MM.1S (cell line): Measurements from ENCODE around the gene BTBD6.

Experiments used
- DNase-seq: peaks from one replicate; pipeline ENCODE4 v3.0.0-alpha.2; 2015
- H2AFZ ChIP-seq: fragments of 300-600 bp; sonication (generic); 2 replicates; pipeline ENCODE4 v1.6.0; 2016; ENCODE audit warnings: antibody characterized with exemption, low read length
- H3F3A ChIP-seq: fragments of 300-600 bp; sonication (generic); 2 replicates; pipeline ENCODE4 v1.6.1; 2016; ENCODE audit warnings: mild to moderate bottlenecking, antibody characterized with exemption, low read length, moderate library complexity, mixed read lengths; ENCODE audit not compliant: insufficient read depth
- H3K27ac ChIP-seq: fragments of 300-600 bp; sonication (generic); 2 replicates; pipeline ENCODE4 v1.5.1; 2016; ENCODE audit warnings: mild to moderate bottlenecking, low read length
- H3K27me3 ChIP-seq: fragments of 300-600 bp; sonication (generic); replicated peaks from 2 replicates; pipeline ENCODE4 v1.6.0; 2016; ENCODE audit warnings: low read length; ENCODE audit not compliant: insufficient read depth
- H3K36me3 ChIP-seq: fragments of 300-600 bp; sonication (generic); replicated peaks from 2 replicates; pipeline ENCODE4 v1.6.1; 2016; ENCODE audit warnings: mild to moderate bottlenecking, low read length, mixed read lengths; ENCODE audit not compliant: insufficient read depth
- H3K4me1 ChIP-seq: fragments of 300-600 bp; sonication (generic); 2 replicates; pipeline ENCODE4 v1.6.1; 2016; ENCODE audit warnings: low read length, mixed read lengths
- H3K4me2 ChIP-seq: fragments of 300-600 bp; sonication (generic); 2 replicates; pipeline ENCODE4 v1.6.0; 2016; ENCODE audit warnings: low read depth, low read length
- H3K4me3 ChIP-seq: fragments of 300-600 bp; sonication (generic); 2 replicates; pipeline ENCODE4 v1.5.1; 2016; ENCODE audit warnings: low read length, mixed read lengths
- H3K79me2 ChIP-seq: fragments of 300-600 bp; sonication (generic); 2 replicates; pipeline ENCODE4 v1.6.1; 2016; ENCODE audit warnings: mixed run types, low read length, mixed read lengths
- H3K9ac ChIP-seq: fragments of 300-600 bp; sonication (generic); 2 replicates; pipeline ENCODE4 v1.6.1; 2016; ENCODE audit warnings: low read length, mixed read lengths
- H3K9me2 ChIP-seq: fragments of 300-600 bp; sonication (generic); replicated peaks from 2 replicates; pipeline ENCODE4 v1.6.1; 2016; ENCODE audit warnings: mild to moderate bottlenecking, low read length, mixed read lengths; ENCODE audit not compliant: insufficient read depth
- H3K9me3 ChIP-seq: fragments of 300-600 bp; sonication (generic); replicated peaks from 2 replicates; pipeline ENCODE4 v1.6.1; 2016; ENCODE audit warnings: mild to moderate bottlenecking, low read length, mixed read lengths; ENCODE audit not compliant: insufficient read depth
- H4K20me1 ChIP-seq: fragments of 300-600 bp; sonication (generic); 2 replicates; pipeline ENCODE4 v1.6.1; 2016; ENCODE audit warnings: mild to moderate bottlenecking, low read length, moderate library complexity, mixed read lengths; ENCODE audit not compliant: insufficient read depth
- EZH2 ChIP-seq: fragments of 300-600 bp; sonication (generic); optimal IDR thresholded peaks from 2 replicates; pipeline ENCODE3; 2017; ENCODE audit warnings: low read depth, mild to moderate bottlenecking, antibody characterized with exemption, low read length, mixed read lengths
- EZH2phosphoT487 ChIP-seq: fragments of 300-600 bp; sonication (generic); IDR thresholded peaks from 2 replicates; pipeline ENCODE4 v1.6.1; 2018; ENCODE audit warnings: antibody characterized with exemption, low read length
- TF ChIP-seq, protein P1 (sequence below): fragments of 300-600 bp; sonication (generic); IDR thresholded peaks from 2 replicates; pipeline ENCODE4 v1.5.1; 2016; ENCODE audit warnings: antibody characterized with exemption, low read length, mixed read lengths

The BTBD6 gene

DNA sequence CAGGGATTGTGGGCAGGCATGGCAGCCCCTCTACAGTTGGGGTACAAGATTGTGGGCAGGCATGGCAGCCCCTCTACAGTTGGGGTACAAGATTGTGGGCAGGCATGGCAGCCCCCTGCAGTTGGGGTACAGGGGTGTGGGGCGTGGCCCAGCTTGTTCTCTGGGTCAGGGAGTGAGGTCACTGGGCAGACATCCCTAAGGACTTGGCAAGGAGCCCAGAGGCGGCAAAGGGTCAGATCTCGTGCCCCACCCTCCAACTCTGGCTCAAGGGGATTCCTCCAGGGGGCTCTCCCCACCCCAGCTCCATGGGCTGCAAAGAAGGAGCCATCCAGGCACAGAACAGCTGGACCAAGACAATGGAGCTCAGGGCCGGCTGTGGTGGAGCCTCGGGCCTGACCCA lies 41.5 kb upstream of the BTBD6 start:
- Histone ChIP-seq H2AFZ (no peak overlapping the region), H3K27me3 (peaks cover 8% of the 10 kb centered on the region), H3K9me2 (no peaks in the 10 kb centered on the region), H3K27ac (no peak overlapping the region), H3K4me2 (no peak overlapping the region), H3K9me3 (no peaks in the 10 kb centered on the region), H3K4me1 (no peaks in the 10 kb centered on the region), H4K20me1 (no peaks in the 10 kb centered on the region), H3K79me2 (no peaks in the 10 kb centered on the region), H3K36me3 (no peaks in the 10 kb centered on the region), H3F3A (no peaks in the 10 kb centered on the region), H3K9ac (no peak overlapping the region), H3K4me3 (no peak overlapping the region)
- TF ChIP-seq, protein P1, sequence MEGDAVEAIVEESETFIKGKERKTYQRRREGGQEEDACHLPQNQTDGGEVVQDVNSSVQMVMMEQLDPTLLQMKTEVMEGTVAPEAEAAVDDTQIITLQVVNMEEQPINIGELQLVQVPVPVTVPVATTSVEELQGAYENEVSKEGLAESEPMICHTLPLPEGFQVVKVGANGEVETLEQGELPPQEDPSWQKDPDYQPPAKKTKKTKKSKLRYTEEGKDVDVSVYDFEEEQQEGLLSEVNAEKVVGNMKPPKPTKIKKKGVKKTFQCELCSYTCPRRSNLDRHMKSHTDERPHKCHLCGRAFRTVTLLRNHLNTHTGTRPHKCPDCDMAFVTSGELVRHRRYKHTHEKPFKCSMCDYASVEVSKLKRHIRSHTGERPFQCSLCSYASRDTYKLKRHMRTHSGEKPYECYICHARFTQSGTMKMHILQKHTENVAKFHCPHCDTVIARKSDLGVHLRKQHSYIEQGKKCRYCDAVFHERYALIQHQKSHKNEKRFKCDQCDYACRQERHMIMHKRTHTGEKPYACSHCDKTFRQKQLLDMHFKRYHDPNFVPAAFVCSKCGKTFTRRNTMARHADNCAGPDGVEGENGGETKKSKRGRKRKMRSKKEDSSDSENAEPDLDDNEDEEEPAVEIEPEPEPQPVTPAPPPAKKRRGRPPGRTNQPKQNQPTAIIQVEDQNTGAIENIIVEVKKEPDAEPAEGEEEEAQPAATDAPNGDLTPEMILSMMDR, result no peak
- no peak for TF ChIP-seq EZH2phosphoT487
- no peak for TF ChIP-seq EZH2
- DNase-seq, result no peak

DNA sequence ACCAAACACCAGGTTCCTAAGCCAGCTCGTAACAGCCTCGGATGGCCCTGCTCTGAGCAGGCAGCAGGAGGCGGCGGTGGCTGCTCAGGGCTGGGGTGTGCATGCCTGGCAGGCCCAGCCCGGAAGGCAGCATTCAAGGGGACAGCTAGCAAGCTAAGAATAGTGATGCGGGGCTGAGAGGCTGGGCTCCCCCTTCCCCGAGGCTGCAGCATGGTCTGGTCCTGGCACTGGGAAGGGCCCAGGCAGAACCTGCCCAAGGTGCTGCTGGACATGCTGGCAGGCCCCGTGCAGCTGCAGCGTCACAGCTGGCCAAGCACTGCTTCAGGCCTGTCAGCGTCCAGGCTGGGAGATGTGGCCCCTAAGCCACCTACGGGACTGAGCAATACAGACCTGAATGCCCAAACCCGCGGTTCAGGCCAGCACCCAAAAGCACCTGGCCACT lies 40.9 kb upstream of the BTBD6 start:
- Histone ChIP-seq H3F3A (no peaks in the 10 kb centered on the region), H3K4me2 (no peak overlapping the region), H3K9me3 (no peaks in the 10 kb centered on the region), H3K9ac (no peak overlapping the region), H3K4me3 (no peak overlapping the region), H2AFZ (no peak overlapping the region), H3K27me3 (peaks cover 1% of the 10 kb centered on the region; the same call in 1 of the 2 replicates), H3K27ac (no peak overlapping the region), H4K20me1 (no peaks in the 10 kb centered on the region), H3K9me2 (no peaks in the 10 kb centered on the region), H3K36me3 (no peaks in the 10 kb centered on the region), H3K4me1 (no peaks in the 10 kb centered on the region), H3K79me2 (no peaks in the 10 kb centered on the region)
- TF ChIP-seq, protein P1, result no peak
- TF ChIP-seq EZH2phosphoT487, result no peak
- no peak for TF ChIP-seq EZH2
- no peak for DNase-seq

DNA sequence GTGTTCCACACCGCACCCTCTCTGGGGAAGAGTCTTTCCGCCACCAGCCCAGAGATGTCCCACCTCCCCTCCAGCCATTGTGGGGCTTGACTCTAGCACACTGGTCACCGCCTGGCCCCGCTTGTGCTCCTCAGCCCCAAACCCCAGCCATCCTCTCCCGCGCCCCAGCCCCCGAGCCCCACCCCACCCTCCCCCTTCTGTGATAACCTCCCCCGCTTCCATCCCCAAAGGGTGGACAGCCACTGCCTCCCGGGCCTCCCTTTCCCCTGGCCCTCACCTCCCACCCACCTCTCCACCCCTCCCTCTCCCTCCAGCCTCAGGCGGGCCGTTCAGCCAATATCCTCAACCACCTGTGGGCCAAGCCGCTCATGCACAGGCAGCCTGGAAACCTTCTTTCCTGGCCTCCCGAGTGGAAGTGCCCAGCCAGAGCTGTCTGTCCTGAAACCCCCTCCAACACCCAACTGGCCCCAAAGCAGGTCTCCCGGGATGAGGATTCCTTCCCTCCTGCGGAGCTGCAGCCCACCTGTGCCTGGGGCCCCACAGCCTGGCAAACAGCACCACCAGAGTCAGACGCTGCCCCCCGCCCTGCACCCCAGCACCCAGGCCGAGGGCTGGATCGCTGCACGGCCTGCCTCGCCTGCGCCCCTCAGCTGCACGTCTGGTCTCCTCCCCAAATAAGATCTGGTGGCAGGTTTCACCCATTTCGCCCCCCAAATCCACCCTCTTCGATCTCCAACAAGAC lies 40.2 kb upstream of the BTBD6 start:
- Histone ChIP-seq H3K4me3 (no peak overlapping the region), H3K27ac (no peak overlapping the region), H3F3A (no peaks in the 10 kb centered on the region), H3K79me2 (no peaks in the 10 kb centered on the region), H3K27me3 (no peaks in the 10 kb centered on the region), H3K9me2 (no peaks in the 10 kb centered on the region), H2AFZ (no peak overlapping the region), H3K4me2 (no peak overlapping the region), H3K36me3 (no peaks in the 10 kb centered on the region), H3K9ac (no peak overlapping the region), H3K4me1 (no peaks in the 10 kb centered on the region), H4K20me1 (no peaks in the 10 kb centered on the region), H3K9me3 (no peaks in the 10 kb centered on the region)
- no peak for DNase-seq
- TF ChIP-seq EZH2phosphoT487 (no peak), EZH2 (no peak)
- TF ChIP-seq, protein P1, result no peak
